Trophoblast cell (in vitro differentiated cells and primary cell): ENCODE data around the gene FHOD3.

Experiments
- DNase-seq, 2 donors: peaks; one replicate each; pipeline ENCODE4 v3.0.0-alpha.2; 2016
- H2AFZ ChIP-seq: 2 replicates; pipeline ENCODE4 v1.6.1; 2013; ENCODE audit warnings: low read length, moderate library complexity, mild to moderate bottlenecking; ENCODE audit not compliant: insufficient read depth, poor library complexity
- H2AK5ac ChIP-seq: 2 replicates; pipeline ENCODE4 v1.6.1; 2013; ENCODE audit warnings: mild to moderate bottlenecking, low read length
- H2BK120ac ChIP-seq: 2 replicates; pipeline ENCODE4 v1.6.1; 2013; ENCODE audit warnings: low read length, mild to moderate bottlenecking, moderate library complexity; ENCODE audit not compliant: insufficient read depth, poor library complexity
- H2BK12ac ChIP-seq: 2 replicates; pipeline ENCODE4 v1.6.1; 2013; ENCODE audit warnings: mild to moderate bottlenecking, low read length, moderate library complexity
- H2BK5ac ChIP-seq: 2 replicates; pipeline ENCODE4 v1.6.1; 2013; ENCODE audit warnings: low read length, low read depth, moderate library complexity, mild to moderate bottlenecking; ENCODE audit not compliant: poor library complexity
- H3K14ac ChIP-seq: 2 replicates; pipeline ENCODE4 v1.6.1; 2013; ENCODE audit warnings: mild to moderate bottlenecking, low read length
- H3K18ac ChIP-seq: 2 replicates; pipeline ENCODE4 v1.6.1; 2013; ENCODE audit warnings: mild to moderate bottlenecking, low read length
- H3K23ac ChIP-seq: 2 replicates; pipeline ENCODE4 v1.6.1; 2013; ENCODE audit warnings: low read length
- H3K27ac ChIP-seq: 2 replicates; pipeline ENCODE4 v1.5.1; 2013; ENCODE audit warnings: low read depth, mild to moderate bottlenecking, inconsistent platforms, low read length, moderate library complexity
- H3K27me3 ChIP-seq: 2 replicates; pipeline ENCODE4 v1.6.1; 2013; ENCODE audit warnings: inconsistent platforms, mild to moderate bottlenecking, low read length, moderate library complexity; ENCODE audit not compliant: insufficient read depth
- H3K36me3 ChIP-seq, 2 experiments: 1 replicate in 1 of 2; 2 replicates in 1 of 2; pipeline ENCODE4 v1.6.1; 2013; ENCODE audit warnings: low read length in 2 of 2, mild to moderate bottlenecking in 2 of 2, moderate library complexity in 1 of 2; ENCODE audit not compliant: insufficient read depth in 2 of 2, control insufficient read depth in 1 of 2
- H3K4ac ChIP-seq: 2 replicates; pipeline ENCODE4 v1.6.1; 2013; ENCODE audit warnings: low read depth, mild to moderate bottlenecking, low read length, moderate library complexity
- H3K4me1 ChIP-seq, 2 experiments: 1 replicate in 1 of 2; 2 replicates in 1 of 2; pipeline ENCODE4 v1.6.1; 2013; ENCODE audit warnings: low read length in 2 of 2, mild to moderate bottlenecking in 2 of 2, moderate library complexity in 1 of 2; ENCODE audit not compliant: insufficient read depth in 2 of 2, control insufficient read depth in 1 of 2
- H3K4me2 ChIP-seq: 2 replicates; pipeline ENCODE4 v1.6.1; 2013; ENCODE audit warnings: inconsistent platforms, mild to moderate bottlenecking, low read length, moderate library complexity
- H3K4me3 ChIP-seq: 2 replicates; pipeline ENCODE4 v1.5.1; 2013; ENCODE audit warnings: mild to moderate bottlenecking, low read depth, low read length, inconsistent platforms
- H3K79me1 ChIP-seq: one replicate; pipeline ENCODE4 v1.6.1; 2013; ENCODE audit warnings: low read length
- H3K79me2 ChIP-seq: 2 replicates; pipeline ENCODE4 v1.6.1; 2013; ENCODE audit warnings: low read length, mild to moderate bottlenecking; ENCODE audit not compliant: control insufficient read depth, insufficient read depth, poor library complexity
- H3K9ac ChIP-seq: 2 replicates; pipeline ENCODE4 v1.6.1; 2013; ENCODE audit warnings: mild to moderate bottlenecking, low read length
- H3K9me3 ChIP-seq: 2 replicates; pipeline ENCODE4 v1.6.1; 2013; ENCODE audit warnings: low read depth, mild to moderate bottlenecking, control low read depth, inconsistent platforms, low read length; ENCODE audit not compliant: insufficient read depth
- H4K12ac ChIP-seq: 2 replicates; pipeline ENCODE4 v1.6.1; 2013; ENCODE audit warnings: low read depth, mild to moderate bottlenecking, low read length, moderate library complexity
- H4K8ac ChIP-seq: 2 replicates; pipeline ENCODE4 v1.6.1; 2013; ENCODE audit warnings: low read depth, mild to moderate bottlenecking, low read length, moderate library complexity
- H4K91ac ChIP-seq: one replicate; pipeline ENCODE4 v1.6.1; 2013; ENCODE audit warnings: low read depth, mild to moderate bottlenecking, low read length, moderate library complexity
- WGBS: extraction: QIAGEN DNeasy Blood & Tissue Kit; methylation state at CpG from one replicate; pipeline ENCODE4 v1.1.7; 2013; ENCODE audit warnings: missing lambda C conversion rate; ENCODE audit not compliant: insufficient read length, insufficient coverage; ENCODE audit errors: extremely low coverage; 5-methylcytosine and 5-hydroxymethylcytosine counted together

The FHOD3 gene

DNA sequence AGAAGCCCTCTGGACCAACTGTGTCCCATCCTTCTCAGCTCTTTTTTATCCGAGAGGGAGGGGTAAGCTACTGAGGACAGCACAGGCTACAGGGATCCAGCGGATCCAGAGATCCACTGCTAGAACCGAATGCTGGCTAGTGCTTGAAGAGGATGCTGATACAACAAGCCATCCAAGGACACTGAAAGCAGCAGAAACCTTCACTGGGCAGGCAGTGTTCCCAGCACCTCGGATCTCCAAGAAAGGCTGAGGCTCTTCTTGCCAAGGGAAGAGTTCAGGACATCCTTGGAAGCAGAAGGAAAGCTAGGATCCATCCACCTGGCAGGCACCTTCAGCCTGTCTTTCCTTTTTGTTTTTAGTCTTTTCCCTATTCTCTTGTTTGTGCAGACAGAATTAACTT is 13.2 kb upstream of the FHOD3 start:
- Histone ChIP-seq H3K18ac (no peak overlapping the region), H3K36me3 (peaks cover 0 to 1% of the 10 kb centered on the region in 2 experiments), H3K27me3 (peaks cover 4% of the 10 kb centered on the region), H3K4me3 (no peak overlapping the region), H3K4me1 (no peaks in the 10 kb centered on the region), H4K91ac (no peak overlapping the region), H3K14ac (peak overlapping the region; percentile 25), H3K4ac (no peak overlapping the region), H2BK12ac (peak overlapping the region; percentile 17), H3K9ac (no peak overlapping the region), H3K4me2 (no peak overlapping the region), H2BK5ac (peak overlapping the region; percentile 23), H2BK120ac (no peak overlapping the region), H3K23ac (no peak overlapping the region), H2AFZ (no peak overlapping the region), H3K9me3 (peaks cover 4% of the 10 kb centered on the region), H2AK5ac (peak overlapping the region; percentile 64), H4K8ac (peak overlapping the region; percentile 52), H3K27ac (no peak overlapping the region), H3K79me2 (no peaks in the 10 kb centered on the region), H3K79me1 (no peaks in the 10 kb centered on the region), H4K12ac (no peak overlapping the region)
- DNase-seq: no peak
- WGBS: no CpG with 5 or more reads among the region's 4 CpGs

DNA sequence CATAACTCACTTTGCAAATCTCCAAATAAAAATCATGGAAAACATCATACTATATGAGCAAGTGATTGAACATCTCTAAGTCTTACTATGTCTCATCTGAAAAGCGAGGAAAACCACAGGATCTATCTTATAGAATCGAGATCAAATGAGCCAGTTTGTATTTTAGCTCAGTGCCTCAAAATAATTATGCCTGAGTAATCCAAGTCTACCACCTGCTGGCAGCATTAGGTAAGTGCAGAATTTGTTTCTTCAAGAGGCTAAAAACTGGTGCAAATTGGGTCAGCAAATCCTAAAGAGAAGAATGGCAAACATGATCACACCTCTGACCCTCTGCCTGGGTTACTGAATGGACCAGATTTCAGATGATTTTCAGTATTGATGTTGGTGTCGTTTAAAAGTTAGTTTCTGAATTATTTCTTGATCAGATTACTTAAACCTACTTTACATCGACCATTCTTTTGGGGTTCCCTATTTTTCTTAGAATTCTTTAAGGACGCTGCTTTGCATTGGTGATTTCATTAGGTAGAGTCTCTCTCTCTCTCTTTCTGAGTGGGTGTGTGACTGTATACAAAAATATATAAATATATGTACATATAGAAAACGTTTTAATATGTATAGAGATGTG is 12.7 kb upstream of the FHOD3 start:
- Histone ChIP-seq H3K9me3 (peaks cover 4% of the 10 kb centered on the region), H3K4me2 (no peak overlapping the region), H3K9ac (no peak overlapping the region), H4K91ac (no peak overlapping the region), H2AK5ac (no peak overlapping the region), H3K4me3 (no peak overlapping the region), H4K12ac (no peak overlapping the region), H2AFZ (no peak overlapping the region), H3K4ac (no peak overlapping the region), H3K4me1 (no peaks in the 10 kb centered on the region), H3K27ac (no peak overlapping the region), H3K79me1 (no peaks in the 10 kb centered on the region), H2BK12ac (no peak overlapping the region), H3K18ac (no peak overlapping the region), H3K27me3 (peaks cover 4% of the 10 kb centered on the region), H3K79me2 (no peaks in the 10 kb centered on the region), H2BK120ac (no peak overlapping the region), H3K14ac (no peak overlapping the region), H4K8ac (no peak overlapping the region), H3K23ac (no peak overlapping the region), H2BK5ac (no peak overlapping the region), H3K36me3 (peaks cover 0 to 1% of the 10 kb centered on the region in 2 experiments)
- WGBS: no CpG with 5 or more reads among the region's 6 CpGs
- peak; percentile 57 to 91 for DNase-seq

DNA sequence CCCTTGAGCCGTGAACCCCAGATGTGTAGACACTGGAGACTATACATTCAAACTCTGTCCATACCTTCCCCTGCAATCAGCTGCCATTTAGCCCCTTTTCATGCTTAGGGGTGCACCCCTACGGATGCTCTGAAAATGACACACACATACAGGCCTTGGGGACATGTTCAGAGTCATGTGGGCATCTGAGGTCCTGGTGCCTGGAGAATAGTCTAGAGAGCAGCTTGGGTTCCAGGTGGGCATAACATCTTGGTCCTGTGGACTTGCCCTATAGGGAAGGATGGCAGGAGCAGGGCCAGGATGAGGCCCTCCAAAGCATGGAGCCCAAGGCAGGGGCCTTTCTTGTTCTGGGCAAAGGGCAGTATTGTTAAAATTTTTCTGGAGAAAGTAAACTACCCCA is 9.9 kb upstream of the FHOD3 start:
- no peak overlapping the region for H3K9ac ChIP-seq
- H2BK120ac ChIP-seq: no peak overlapping the region
- H4K12ac ChIP-seq: no peak overlapping the region
- no peak overlapping the region for H3K4me2 ChIP-seq
- H3K23ac ChIP-seq: no peak overlapping the region
- no peaks in the 10 kb centered on the region for H3K27me3 ChIP-seq
- peaks cover 0 to 1% of the 10 kb centered on the region in 2 experiments for H3K36me3 ChIP-seq
- H4K91ac ChIP-seq: no peak overlapping the region
- no CpG with 5 or more reads among the region's 2 CpGs for WGBS
- no peak for DNase-seq
- no peak overlapping the region for H2AFZ ChIP-seq
- no peaks in the 10 kb centered on the region for H3K79me1 ChIP-seq
- H3K4me1 ChIP-seq: no peaks in the 10 kb centered on the region
- H2AK5ac ChIP-seq: no peak overlapping the region
- H3K79me2 ChIP-seq: no peaks in the 10 kb centered on the region
- H3K4me3 ChIP-seq: no peak overlapping the region
- H3K14ac ChIP-seq: no peak overlapping the region
- peaks cover 4% of the 10 kb centered on the region for H3K9me3 ChIP-seq
- H3K4ac ChIP-seq: no peak overlapping the region
- no peak overlapping the region for H4K8ac ChIP-seq
- no peak overlapping the region for H2BK5ac ChIP-seq
- no peak overlapping the region for H3K27ac ChIP-seq
- H3K18ac ChIP-seq: no peak overlapping the region
- no peak overlapping the region for H2BK12ac ChIP-seq

DNA sequence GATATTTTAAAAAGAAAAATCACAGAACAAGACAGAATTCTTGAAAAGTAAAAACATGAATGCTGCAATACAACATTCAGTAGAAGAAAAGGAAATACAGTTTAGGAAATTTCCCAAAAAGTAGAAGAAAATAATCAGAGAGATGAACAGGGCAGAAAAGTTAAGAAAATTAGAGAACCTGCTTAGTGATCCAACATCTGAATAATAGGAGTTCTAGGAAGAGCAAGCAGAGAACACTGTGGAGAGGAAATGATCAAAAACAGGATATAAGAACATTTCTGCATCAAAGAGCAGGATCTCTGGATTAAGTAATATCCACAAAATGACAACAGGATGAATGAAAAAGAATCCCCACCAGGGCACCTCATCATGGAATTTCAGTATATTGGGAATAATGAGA is 8.8 kb upstream of the FHOD3 start:
- Histone ChIP-seq H3K23ac (no peak overlapping the region), H3K4me1 (no peaks in the 10 kb centered on the region), H3K36me3 (peaks cover 0 to 1% of the 10 kb centered on the region in 2 experiments), H4K8ac (no peak overlapping the region), H2AK5ac (no peak overlapping the region), H3K18ac (no peak overlapping the region), H3K79me2 (no peaks in the 10 kb centered on the region), H3K9ac (no peak overlapping the region), H3K9me3 (peaks cover 4% of the 10 kb centered on the region), H4K12ac (no peak overlapping the region), H2BK12ac (no peak overlapping the region), H3K79me1 (no peaks in the 10 kb centered on the region), H3K27me3 (no peaks in the 10 kb centered on the region), H4K91ac (no peak overlapping the region), H3K14ac (no peak overlapping the region), H3K4ac (no peak overlapping the region), H2BK120ac (no peak overlapping the region), H3K4me2 (no peak overlapping the region), H3K4me3 (no peak overlapping the region), H3K27ac (no peak overlapping the region), H2BK5ac (no peak overlapping the region), H2AFZ (no peak overlapping the region)
- no peak for DNase-seq
